Left renal cortex interstitium (tissue), 4 donors: ENCODE measurements around the gene UBR4. TPM values are rescaled to one million over a fixed set of nuclear protein-coding genes. Genes with fewer than 3 reads are reported as not detected.

Experiments used
- DNase-seq, 4 donors: peaks; one replicate each; pipeline ENCODE4 v3.0.0-alpha.2; 2013; ENCODE audit warnings: low read depth in 4 of 4, low spot score in 2 of 4, missing footprints in 1 of 4
- polyA plus RNA-seq, 4 donors: library from polyadenylated mRNA; unstranded; fragments of 120-200 nt; gene quantifications; one replicate each; pipeline ENCODE4 v1.2.1, GENCODE V29; 2013; ENCODE audit not compliant: insufficient read length in 4 of 4

UBR4 gene
- polyA plus RNA-seq, 4 donors: 99.6 to 159 (median 126) TPM

- DNase-seq: no peak
These were observed 133.0 kb downstream of the UBR4 start for GRCh38 chr1:19076841-19077616.

DNA sequence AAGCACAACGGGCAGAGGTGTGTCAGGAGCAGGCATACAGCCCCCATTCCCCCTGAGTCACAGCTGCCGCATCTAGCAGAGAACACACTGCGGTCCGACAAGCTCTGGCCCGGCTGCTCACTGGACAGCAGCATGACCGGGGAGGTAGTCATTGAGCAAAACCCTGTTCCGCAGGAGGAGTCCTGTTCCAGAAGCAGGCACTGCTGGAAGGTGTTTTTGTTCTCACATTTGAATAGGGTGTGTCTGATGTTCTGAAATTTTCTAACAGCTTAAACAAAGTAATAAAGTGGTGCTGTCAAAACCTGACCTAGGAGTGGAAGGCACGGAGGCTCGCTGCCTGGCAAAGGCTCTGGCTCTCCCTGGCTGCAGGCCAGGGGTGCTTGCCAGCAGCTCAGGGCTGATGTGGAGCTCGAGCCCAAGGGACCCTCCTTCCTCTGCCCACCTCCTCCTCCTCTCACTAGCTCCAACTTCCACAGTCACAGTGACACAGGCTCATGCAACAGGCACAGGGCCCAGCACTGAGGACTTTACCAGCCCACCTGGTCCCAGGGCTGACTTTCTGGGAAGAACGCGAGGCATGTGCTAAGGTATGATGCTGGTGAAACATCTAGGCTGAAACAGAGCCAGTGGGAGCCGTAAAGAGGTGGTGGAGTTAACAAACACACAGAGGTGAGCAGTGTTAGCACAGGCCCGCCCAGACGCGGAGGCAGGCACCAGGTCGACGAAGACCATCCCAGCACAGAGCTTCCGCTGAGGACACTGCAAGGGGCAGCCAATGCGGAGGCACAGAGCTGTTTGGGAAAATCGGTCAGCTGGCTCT, 135.0 kb downstream of the UBR4 start:
- DNase-seq: no peak

- no peak for DNase-seq
These were observed 135.6 kb downstream of the UBR4 start for GRCh38 chr1:19074361-19074901.

DNA sequence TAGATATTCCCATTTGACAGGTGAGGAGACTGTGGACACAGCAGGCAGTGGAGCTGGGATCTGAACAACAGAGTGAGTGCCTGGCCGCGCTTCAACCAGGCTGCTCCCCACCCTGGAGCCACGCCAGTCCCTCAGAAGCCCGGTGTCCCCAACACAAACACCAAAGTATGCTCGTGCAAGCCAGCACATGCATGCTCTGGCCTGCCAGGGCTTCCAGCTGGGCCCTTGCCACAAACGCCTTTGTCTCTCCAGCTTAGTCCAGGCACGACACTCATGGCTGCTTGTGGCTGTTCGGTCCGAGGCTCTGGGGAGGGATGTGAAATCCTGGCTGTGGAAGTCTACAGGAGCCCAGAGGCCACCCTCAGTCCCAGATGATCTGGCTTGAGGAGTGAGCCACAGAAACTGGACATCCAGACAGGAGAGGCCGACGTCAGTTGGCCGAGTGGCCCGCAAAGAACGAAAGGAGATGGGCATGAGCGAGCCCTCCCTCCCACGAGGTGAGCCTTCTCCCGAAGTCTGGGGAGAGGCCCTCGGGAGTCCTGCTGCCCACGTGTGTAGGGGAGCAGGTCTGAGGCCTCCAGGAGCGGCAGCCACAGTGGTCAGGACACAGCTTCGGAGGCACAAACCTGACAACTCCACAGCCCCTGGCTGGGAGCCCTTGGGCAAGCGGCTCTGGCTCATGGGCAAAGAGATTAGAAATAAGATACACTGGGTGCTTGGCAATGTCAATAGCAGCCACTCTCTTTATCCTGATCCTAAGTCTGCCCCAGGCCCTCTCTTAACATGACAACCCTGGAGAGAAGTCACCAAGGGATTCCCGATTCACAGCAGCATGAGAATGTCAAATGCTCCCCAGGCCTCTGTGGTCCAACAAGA, 136.5 kb downstream of the UBR4 start:
- no peak for DNase-seq

GRCh38 chr1:19072285-19072981, 137.6 kb downstream of the UBR4 start:
- DNase-seq: no peak

DNA sequence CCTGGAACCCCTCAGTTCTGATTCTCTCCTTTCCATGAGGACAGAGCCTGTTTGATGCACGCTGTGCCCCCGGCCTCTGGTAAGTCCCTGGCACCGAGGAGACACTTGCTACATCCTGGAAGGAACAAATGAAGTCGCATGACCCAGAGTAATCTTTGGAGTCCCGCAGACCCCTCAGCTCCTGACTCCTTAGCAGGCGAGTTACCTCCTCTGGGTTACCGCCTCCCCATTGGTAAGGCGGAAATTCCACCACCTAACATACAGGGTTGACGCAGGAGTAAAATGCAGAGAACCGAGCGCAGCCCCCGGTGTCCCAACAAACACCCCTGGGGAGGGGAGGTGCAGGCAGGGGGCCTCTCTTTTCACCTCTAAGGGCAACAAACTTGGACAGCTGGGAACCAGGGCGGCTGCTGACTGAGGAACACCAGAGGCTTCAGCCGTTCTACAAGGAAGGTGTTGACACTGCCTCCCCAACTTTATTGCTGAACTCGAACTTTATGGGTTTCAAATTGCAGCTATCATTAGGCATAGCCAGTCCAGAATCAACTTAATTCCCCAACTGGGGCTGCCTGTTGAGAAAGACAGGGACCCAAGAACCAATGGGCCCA, 138.3 kb downstream of the UBR4 start:
- no peak for DNase-seq

- no peak for DNase-seq
These were observed 139.0 kb downstream of the UBR4 start for GRCh38 chr1:19070891-19071621.

- no peak for DNase-seq
These were observed 139.8 kb downstream of the UBR4 start for GRCh38 chr1:19070197-19070651.

GRCh38 chr1:19068639-19069276, 141.3 kb downstream of the UBR4 start:
- no peak for DNase-seq

GRCh38 chr1:19067912-19068638, 142.0 kb downstream of the UBR4 start:
- no peak for DNase-seq

DNA sequence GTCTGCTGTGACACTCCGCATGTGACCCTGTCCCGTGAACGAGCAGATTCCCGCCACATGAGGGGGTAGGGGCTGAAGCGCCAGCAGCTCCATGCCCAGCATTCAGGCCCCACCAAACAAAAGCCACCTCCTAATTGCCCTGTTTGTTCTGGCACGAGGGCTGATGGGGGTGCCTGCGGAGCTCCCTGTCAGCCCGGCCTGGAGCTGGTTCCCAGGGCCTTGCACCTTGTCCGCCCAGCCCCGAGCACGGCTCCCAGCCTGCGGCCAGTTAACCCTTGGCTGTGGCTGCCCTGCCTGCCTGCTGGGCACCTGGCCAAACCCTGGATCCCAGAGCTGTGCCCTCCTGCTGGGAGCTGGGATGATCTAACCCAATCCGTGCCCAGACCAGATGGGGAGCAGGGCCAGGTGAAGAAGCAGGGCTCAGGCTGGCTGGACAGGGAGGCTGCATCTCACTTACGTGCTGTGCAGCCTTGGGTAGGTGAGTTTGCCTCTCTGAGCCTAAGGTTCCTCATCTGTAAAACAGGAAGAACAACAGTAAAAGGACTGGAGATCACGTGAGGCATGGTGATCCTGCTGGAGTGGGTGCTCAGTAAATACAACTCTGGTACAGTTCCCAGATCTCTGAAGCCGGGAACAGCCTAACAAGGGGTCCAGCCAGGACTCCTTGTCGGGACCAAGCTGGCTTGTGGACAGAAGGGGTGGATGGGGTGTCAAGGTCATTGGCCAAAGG, 142.7 kb downstream of the UBR4 start:
- DNase-seq: no peak

GRCh38 chr1:19066874-19067181, 143.2 kb downstream of the UBR4 start:
- DNase-seq: no peak

GRCh38 chr1:19066248-19066873, 143.7 kb downstream of the UBR4 start:
- no peak for DNase-seq

DNA sequence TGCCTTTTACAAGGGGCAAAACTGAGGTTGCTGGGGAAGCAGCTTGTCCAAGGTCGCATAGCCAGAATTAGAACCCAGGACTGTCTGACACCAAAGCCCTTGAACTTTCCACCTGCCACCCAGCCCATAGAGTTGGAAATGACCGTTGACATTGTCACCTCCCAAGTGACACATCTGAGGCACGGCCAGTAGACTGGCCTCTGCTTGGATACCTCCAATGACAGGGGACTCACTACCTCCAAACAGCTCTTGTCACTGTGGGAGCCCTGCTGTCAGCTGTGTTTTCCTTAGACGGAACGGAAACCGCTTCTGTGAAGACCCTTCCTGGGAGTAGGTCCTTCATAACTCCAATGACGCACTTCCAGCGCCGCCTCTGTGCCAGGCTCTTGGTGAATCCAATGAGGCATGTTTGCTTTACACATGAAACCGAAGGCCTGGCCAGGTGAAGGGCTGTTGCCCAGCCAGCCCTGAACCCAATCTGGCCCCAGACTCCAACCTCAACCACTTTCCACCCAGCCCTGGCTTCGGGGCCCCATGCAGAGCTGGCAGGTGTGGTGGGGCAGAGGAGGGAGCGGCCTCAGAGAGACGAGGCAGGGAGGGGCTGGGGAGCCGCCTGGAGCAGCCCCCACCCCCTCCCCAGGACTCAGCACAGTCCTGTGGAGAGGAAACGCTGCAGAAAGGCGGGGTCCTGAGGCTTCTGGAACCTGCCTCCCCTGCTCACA, 144.4 kb downstream of the UBR4 start:
- DNase-seq: no peak

- no peak for DNase-seq
These were observed 145.1 kb downstream of the UBR4 start for GRCh38 chr1:19064906-19065450.

- DNase-seq: no peak
These were observed 146.9 kb downstream of the UBR4 start for GRCh38 chr1:19063122-19063521.
